Measurements from ENCODE around the gene MFSD11.
"Not testable (repeated sequence)": the region's sequence is repeated elsewhere in the genome, so short reads cannot be mapped to it uniquely, and the experiment has no call there.

MFSD11 gene

DNA sequence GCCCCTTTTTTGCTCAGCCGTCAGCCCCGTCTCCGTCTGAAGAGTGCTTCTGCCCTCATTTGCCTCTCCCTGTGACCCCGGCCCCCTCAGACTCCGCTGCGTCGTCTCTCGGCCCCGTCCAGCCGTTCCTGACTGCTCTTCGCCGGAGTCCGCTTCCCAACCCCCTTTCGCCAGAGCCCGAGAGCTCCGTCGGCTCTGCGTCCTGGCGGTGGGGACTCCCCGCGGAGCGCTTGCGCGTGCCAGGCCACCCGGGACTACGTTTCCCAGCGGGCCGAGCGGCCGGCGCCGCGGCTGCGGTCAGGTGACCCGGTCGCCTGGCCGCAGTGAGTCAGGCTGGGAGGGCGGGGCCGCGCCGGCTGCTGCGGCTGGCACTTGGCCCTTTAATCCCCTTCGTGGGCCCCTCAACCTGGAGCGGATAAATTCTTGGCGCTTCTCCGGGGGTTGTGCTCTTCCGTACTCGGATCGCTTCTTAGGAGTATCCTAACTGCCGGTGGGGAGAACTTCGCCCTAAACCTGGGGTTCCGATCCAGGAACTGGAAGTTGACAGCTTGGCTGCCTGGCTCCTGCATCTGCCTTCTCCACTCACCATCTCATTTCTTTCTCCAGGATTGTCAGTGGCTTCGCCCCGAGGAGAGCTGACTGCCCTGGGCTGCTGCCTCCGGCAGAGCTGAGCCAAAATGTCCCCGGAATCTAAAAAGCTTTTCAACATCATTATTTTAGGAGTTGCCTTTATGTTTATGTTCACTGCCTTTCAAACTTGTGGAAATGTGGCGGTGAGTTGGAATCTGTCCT lies at the start of gene MFSD11:
MFSD11 (plus strand) TSS at position 444 of the 792 bp plus-strand sequence; CDS start at position 678, 234 bp downstream.
- DNase-seq (ENCODE audit: insufficient read length, low spot score) (peak; percentile 91), FAIRE-seq (no peak)
- peak; percentile 54 for TF ChIP-seq POLR2A (IDR thresholded peaks at IDR 0.05; ENCODE audit: low read depth, low read length)

DNA sequence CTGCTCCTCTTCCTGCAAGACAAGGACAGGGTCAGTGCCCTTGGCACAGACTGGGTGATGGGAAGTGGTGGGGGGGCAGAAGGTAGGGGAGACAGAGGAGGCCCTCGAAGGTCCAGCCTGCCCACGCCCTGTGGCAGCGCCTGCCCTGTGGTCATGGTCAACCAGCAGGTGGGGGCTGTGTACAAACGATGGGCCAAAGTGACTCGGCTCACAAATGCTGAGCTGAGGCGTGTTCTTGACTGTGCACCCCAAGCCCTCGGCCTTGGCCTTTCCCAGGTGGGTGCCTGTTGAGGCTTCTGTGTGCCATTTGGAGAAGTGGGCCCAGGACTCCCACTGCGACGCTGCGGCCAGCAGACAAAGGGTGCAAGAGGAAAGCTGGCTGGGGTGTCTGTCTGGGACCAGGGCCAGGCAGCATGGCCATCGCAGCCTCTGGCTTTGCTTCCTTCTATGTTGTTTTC lies 49.7 kb upstream of the MFSD11 start:
- FAIRE-seq (no peak), DNase-seq (ENCODE audit: insufficient read length, low spot score) (peak; percentile 42)
- no peak for TF ChIP-seq POLR2A (IDR thresholded peaks at IDR 0.05; ENCODE audit: low read depth, low read length)

DNA sequence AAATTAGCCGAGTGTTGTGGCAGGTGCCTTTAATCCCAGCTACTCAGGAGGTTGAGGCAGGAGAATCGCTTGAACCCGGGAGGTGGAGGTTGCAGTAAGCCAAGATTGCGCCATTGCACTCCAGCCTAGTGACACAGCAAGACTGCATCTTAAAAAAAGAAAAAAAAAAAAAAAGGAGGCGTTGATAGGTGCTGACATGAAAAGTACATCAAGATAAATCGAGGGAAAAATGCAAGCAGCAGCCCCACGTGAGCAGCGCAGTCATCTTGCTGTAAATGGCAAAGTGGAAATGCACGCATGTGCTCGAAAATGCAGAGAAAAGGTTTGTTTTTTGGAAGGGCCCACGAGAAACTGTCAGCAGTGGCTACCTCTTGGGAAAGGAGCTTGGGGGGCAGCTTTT lies 48.1 kb upstream of the MFSD11 start:
- DNase-seq (ENCODE audit: insufficient read length, low spot score) (no peak), FAIRE-seq (no peak)
- TF ChIP-seq POLR2A (IDR thresholded peaks at IDR 0.05; ENCODE audit: low read depth, low read length) = no peak

DNA sequence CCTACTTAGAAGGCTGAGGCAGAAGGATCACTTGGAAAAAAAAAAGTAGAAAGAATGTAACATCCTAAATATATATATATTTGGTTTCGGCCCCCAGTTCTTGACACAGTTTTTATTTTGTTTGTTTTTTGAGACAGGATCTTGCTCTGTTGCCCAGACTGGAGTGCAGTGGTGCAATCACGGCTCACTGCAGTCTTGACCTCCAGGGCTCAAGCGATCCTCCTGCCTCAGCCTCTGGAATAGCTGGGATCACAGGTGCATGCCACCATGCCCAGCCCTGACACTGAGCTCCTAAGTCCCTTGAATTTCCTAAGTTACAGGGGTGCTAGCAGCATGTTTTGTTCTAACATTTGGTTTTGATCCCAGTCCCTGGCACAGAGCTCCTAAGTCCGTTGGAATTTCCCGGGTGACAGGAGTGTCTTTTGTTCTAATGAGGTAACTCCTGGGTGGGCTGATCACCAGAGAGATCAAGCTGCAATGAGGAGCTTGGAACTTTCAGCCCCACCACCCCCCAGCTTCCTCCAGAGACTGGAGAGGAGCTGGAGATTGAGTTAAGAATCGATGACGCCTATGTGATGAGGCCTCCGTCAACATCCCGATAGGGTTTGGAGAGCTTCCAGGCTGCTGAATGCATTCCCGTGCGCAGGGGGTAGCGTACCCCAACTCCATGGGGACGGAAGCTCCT lies 47.2 kb upstream of the MFSD11 start:
- no peak for DNase-seq (ENCODE audit: insufficient read length, low spot score)
- no peak for FAIRE-seq
- no peak for TF ChIP-seq POLR2A (IDR thresholded peaks at IDR 0.05; ENCODE audit: low read depth, low read length)

DNA sequence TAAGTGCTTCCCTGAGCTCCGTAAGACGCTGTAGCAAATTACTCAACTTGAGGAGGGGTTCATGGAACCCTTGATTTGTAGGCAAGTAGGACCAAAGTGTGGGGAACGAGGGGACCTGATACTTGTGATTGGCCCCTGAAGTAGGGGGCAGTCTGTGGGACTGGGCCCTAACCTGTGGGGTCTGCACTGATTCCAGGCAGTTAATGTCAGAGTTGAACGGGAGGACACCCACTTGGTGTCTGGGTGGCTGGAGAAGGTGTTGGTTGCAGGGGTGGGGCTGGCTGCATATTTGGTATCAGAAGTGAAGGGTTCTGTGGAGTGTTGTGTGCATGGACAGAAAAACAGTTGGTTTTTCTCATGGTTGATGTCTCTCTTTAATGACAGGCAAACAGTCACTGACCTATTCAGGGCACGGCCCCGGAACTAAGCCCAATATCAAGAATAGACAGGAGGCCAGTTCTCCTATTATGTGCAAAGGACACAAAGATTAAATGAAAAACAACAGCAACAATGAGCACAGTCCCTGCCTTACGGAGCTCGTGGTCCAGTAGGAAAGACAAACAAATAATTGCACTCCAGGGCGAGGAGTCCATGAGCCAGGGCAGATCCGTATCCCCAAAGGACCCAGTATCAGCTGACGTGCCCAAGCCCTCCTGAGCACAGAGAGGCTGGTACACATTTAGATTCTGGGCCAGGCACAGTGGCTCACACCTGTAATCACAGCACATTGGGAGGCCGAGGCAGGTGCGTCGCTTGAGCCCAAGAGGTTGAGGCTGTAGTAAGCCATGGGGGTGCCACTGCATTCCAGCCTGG lies 46.3 kb upstream of the MFSD11 start:
- TF ChIP-seq POLR2A (IDR thresholded peaks at IDR 0.05; ENCODE audit: low read depth, low read length) = no peak
- DNase-seq (ENCODE audit: insufficient read length, low spot score) (no peak), FAIRE-seq (no peak)

DNA sequence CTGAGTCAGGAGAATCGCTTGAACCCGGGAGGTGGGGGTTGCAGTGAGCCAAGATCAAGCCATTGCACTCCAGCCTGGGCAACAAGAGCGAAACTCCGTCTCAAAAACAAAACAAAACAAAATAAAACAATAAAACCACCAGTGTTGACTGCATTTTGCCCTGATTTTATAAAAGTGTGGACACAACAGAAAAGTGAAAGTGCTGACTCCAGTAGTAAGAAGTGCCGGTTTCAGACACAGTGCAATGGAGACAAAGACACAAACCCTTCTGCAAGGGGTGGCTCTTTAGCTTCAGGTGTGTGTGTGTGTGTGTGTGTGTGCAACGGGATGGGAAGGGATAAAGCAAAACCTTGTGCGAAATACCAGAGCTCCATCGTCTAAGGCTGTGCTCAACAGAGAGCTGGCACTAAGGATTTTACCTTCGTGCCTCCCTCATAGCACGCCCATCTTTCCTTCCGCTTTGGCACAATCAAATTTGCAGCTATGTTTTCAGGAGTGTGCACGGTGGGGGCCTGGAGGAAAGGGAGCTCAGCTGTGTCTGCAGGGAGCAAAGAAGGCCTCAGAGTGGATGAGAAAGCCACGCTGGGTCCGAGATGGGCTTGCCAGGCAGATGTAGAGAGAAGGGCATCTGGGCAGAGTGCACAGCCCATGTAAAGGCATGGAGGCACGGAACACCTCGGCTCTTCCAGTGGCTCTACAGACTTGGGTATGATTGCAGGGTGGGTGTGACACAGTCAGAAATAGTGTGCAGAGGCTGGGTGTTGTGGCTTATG lies 42.7 kb upstream of the MFSD11 start:
- no peak for TF ChIP-seq POLR2A (IDR thresholded peaks at IDR 0.05; ENCODE audit: low read depth, low read length)
- DNase-seq (ENCODE audit: insufficient read length, low spot score) = no peak
- no peak for FAIRE-seq

DNA sequence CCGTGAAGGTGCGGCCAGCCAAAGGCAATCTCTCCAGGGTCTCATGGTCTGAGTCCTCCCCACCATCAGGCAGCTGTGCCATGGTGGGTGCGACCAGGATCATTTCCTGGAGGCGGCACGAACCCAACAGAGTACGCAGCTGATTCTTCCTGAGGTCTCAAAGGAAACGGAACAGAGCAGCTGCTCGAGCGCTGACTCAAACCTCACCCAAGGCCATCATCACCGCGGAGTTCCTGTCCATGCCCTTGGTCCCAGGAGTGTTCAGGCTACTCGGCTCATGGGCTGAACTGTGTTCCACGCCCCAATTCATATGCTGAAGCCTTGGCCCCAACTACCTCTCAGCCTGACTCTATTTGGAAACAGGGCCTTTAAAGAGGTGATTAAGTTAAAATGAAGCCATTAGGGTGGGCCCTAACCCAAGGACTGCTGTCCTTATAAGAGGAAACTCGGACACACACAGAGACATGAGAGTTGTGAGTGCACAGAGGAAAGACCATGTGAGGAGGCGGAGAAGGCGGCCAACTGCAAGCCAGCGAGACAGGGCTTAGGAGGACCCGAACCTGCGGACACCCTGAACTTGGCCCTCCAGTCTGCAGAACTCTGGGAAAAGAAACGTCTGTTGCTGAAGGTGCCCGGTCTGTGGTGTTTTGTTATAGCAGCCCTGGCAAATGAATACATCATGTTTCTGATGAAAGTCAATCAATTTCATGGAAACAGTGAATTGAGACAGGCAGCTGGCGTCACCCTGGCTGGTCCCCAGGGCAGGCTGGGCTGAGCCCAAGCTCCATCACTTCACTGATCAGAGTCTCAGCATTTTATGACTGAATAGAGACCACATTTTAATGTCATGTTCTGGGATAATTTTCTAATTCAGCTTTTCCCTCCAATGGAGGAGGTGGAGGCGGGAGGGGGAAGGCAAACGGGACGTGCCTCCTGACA lies 40.9 kb upstream of the MFSD11 start:
- TF ChIP-seq POLR2A (IDR thresholded peaks at IDR 0.05; ENCODE audit: low read depth, low read length) = no peak
- FAIRE-seq (no peak), DNase-seq (ENCODE audit: insufficient read length, low spot score) (no peak)

DNA sequence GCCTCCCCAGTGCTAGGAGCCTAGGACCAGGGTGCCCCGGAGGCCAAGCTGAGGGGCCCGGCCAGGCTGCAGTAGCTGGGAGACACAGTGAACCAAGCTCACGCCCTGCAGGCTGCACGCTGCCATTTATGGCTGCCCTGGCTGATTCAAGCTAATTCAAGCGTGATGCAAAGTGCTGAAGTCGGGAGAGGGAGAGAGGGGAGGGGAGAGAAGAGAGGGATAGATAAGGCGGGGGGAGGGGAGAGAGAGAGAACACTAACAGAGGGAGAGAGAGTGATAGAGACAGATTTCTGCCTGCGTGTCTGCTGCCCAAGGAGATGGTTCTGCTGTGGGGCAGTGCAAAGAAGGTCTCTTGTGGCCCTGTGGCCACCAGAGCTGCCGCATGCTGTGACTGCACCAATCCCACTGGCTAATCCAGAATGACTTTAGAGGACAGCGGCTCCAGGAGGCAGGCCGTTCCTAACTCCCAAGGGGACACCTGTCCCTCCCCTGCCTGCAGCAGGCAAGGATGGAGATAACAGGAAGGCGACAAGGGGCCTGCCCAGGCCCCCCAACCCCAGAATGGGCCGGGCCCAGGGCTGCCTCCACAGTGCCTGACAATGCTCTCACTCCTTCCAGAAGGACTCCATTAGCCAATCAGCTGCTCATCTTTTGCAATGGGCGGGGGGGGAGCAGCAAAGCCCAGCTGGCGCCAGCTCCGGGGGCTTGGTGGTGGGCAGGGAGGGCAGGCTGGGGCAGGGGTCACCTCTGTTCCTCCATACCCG lies 40.0 kb upstream of the MFSD11 start:
- TF ChIP-seq POLR2A (IDR thresholded peaks at IDR 0.05; ENCODE audit: low read depth, low read length) = no peak
- DNase-seq (ENCODE audit: insufficient read length, low spot score) = no peak
- FAIRE-seq = no peak

DNA sequence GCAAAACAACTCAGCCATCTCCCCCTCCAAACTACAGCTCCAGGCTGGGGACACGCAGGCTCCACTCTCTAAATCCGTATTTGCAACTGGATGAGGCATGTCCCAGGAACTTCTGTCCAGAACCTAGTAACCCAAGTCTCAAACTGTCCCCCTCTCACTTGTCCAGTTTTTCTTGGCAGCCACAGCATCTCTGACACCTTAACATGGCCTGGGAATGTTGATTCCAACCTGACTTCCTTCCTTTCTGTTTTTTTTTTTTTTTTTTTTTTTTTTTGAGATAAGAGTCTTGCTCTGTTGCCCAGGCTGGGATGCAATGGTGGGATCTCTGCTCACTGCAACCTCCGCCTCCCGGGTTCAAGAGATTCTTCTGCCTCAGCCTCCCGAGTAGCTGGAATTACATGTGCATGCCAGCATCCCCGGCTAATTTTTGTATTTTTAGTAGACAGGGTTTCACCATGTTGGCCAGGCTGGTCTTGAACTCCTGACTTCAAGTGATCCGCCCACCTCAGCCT lies 39.4 kb upstream of the MFSD11 start:
- not testable (repeated sequence) for FAIRE-seq; DNase-seq (ENCODE audit: insufficient read length, low spot score)

DNA sequence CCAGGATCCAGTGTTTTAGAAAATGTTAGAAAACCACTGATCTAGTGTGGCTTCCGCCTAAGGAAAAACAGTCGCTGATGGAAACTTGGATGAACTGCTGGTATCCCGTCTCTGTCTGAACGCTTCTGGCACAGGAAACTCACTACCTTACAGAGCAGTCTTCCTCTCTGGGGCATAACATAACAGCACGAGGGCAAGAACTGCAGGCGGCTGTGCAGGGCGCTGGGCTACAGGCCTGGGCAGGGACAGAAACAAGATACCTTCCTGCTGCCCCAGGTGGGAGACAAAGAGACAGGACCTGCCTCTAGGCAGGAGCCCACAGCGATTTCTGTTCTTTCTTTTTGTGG lies 37.7 kb upstream of the MFSD11 start:
- no peak for TF ChIP-seq POLR2A (IDR thresholded peaks at IDR 0.05; ENCODE audit: low read depth, low read length)
- DNase-seq (ENCODE audit: insufficient read length, low spot score) (no peak), FAIRE-seq (no peak)

DNA sequence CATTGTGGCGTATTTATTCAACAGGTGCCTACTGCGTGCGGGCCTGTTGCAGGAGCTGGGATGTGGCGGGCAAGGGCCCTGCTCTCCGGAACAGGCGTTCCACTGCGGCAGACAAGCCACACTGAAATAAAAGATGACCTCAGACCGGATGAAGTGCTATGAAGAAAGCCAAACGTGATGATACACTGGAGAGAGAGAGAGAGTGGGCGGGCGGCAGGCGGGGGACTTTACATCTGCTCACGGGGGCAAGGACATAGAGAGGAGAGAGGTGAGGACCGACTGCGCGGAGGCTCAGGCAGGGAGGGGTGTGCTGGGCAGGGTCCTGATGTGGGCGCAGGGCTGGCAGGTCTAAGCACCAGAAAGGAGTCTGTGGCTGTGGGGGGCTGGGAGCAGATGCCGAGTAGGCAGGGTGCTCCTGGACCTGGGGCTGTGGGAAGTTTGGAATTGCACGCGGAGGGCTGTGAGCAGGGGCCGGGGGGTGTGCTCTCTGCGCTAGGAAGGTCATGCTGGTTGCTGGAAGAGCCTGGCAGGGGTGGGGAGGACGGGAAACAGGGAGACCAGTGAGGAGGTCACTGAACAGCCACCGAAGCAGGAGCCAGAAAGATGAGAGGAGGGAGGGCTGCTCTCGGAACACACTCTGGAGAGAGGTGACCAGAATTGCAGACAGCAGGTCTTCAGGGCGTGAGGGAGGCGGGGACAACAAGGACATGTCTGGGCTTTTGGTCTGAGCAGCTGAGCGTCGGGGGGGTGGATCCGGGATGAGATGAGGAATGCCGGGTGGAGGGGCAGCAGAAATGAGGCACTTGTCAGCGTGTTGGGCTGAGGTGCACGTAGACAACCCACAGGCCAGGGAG lies 37.1 kb upstream of the MFSD11 start:
- FAIRE-seq = no peak
- no peak for DNase-seq (ENCODE audit: insufficient read length, low spot score)
- TF ChIP-seq POLR2A (IDR thresholded peaks at IDR 0.05; ENCODE audit: low read depth, low read length) = no peak
